Motor neuron (in vitro differentiated cells): ENCODE results near the gene SLC25A47. TPM values are rescaled to one million over a fixed set of nuclear protein-coding genes. Genes with fewer than 3 reads are reported as not detected.

Experiments
- ATAC-seq, 8 experiments: fragments of 200-7000 bp; cut with Tn5 transposase; replicated peaks in 6 of 8; 2 replicates each; pipeline ENCODE4 v1.8.0; 2021; ENCODE audit warnings: mild to moderate bottlenecking in 8 of 8, moderate library complexity in 8 of 8
- H3K27ac ChIP-seq, 2 donors: fragments of 250-450 bp; sonication (Bioruptor Pico); 2 replicates each; pipeline ENCODE4 v1.9.0; 2021; ENCODE audit warnings: antibody characterized with exemption in 2 of 2, mild to moderate bottlenecking in 2 of 2, moderate library complexity in 1 of 2
- H3K4me1 ChIP-seq, 2 donors: fragments of 250-450 bp; sonication (Bioruptor Pico); replicated peaks in 1 of 2; 2 replicates each; pipeline ENCODE4 v1.6.1; 2021; ENCODE audit warnings: antibody characterized with exemption in 2 of 2, mild to moderate bottlenecking in 2 of 2, moderate library complexity in 1 of 2
- H3K4me3 ChIP-seq, 5 donors: fragments of 250-450 bp; sonication (Bioruptor Pico); 2 replicates each; pipeline ENCODE4 v1.9.0; 2021; ENCODE audit warnings: antibody characterized with exemption in 5 of 5, mild to moderate bottlenecking in 5 of 5, moderate library complexity in 4 of 5
- WGBS, 10 experiments: fragments of 450-650 bp; shearing (Covaris generic); methylation state at CpG; one replicate each; pipeline ENCODE4 v1.0.0; 2022; 5-methylcytosine and 5-hydroxymethylcytosine counted together
- in situ Hi-C, 9 experiments: fragments of 400-800 bp; cut with MboI; loops; one replicate each; pipeline ENCODE4 v1.15.0; 2021; ENCODE audit warnings: low sequenced_read_pairs in 9 of 9, low pct_unique_long_range_greater_than_20kb in 2 of 9; ENCODE audit not compliant: unreplicated experiment in 9 of 9
- total RNA-seq, 8 experiments: library from RNA; unstranded; fragments of 300-600 nt; gene quantifications; 2 replicates each; pipeline versions ENCODE4 v1.2.3 to v1.2.4, GENCODE V29; 2022

SLC25A47 gene
- total RNA-seq, 8 experiments from 2014 or later, result 0.05 to 0.52 (median 0.33) TPM; not detected in 2

- peak; percentile 37 to 67 (median 52) for ATAC-seq
- in situ Hi-C loops, result loop anchor here in 2 of 9 experiments (25.0 kb wide), 1 partner anchor 1262 kb away; no protein-coding TSS in a partner anchor
- Histone ChIP-seq H3K4me1 (peaks cover 36 to 46% of the 10 kb centered on the region in 2 donors), H3K4me3 (peak overlapping the region; percentile 52 to 79 (median 72)), H3K27ac (peak overlapping the region; percentile 95 to 96)
- WGBS, 10 experiments, result 0 to 20% (median 6%) methylated on average over 1 to 5 of the region's 17 CpGs; no CpG with 5 or more reads in 2 of the 10 experiments
Observed at GRCh38 chr14:100375266-100375962, 52.3 kb downstream of the SLC25A47 start.

DNA sequence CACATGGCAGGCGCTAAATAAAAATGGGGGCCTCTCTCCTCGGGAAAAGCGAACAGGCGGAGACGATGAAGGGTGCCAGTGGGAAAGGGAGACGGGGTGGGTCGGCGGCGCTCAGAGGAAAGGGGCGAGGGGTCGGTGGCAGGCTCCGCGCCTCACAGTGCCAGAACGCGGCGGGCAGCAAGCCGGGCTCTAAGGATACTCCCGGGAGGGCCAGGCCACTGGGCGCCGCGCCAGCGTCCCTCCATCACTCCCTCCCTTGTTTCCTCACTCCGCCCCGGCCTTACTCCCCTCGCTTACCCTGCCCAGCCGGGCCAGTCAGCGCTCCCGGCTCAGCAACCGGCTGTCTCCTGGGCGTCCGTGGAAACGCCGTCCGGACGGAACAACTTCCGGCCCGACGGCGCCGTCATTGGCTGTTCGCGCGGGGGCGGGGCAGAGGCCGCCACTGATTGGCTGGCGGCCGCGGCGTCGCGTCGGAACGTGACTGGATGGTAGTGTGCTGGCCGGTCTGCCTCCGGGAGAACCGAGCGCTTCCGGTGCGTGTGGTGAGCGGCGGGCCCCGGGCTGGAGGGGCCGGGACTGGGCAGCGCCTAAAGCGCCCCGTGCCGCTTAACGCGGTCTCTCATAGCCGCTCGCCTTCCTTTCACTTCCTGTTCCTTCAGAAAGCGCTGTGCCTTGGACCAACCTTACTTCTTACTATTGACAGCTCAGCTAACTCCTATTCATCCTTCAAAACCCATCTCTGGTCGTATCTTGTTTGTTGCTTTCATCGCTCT, 53.0 kb downstream of the SLC25A47 start, which contains the start of gene WDR25:
Gene WDR25, plus strand, starts transcription at position 523 of the 773 bp plus-strand sequence.
- ATAC-seq, result peak; percentile 46 to 92 (median 88)
- in situ Hi-C loops, result loop anchor here in 2 of 9 experiments (25.0 kb wide), 1 partner anchor 1261 kb away; no protein-coding TSS in a partner anchor
- WGBS, 10 experiments, result 0 to 2% (median 0%) methylated on average over 1 to 18 of the region's 74 CpGs; no CpG with 5 or more reads in 3 of the 10 experiments

DNA sequence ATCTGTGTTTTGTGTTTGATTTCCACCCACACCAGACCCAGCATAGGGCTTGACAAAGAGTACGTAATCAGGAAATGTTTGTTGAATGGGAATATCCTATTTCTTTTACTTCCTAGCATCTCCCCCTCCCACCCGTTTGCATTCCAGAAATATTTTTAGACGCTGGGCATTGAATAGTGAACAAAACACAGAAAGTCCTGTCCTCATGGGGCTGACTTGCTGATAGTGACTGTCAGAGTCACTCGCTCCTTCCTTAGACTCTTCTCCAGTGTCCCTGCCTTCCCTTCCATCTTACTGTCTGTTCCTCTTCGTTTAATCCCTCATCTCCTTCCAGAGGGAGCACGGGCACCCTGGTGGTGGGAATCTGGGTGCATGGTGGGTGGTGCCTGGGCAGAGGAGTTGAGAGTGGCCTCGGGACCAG, 53.6 kb downstream of the SLC25A47 start:
- 0 to 18% (median 1%) methylated on average over 2 to 7 of the region's 7 CpGs; no CpG with 5 or more reads in 2 of the 10 experiments for WGBS, 10 experiments
- H3K27ac ChIP-seq, result peak overlapping the region; percentile 83 to 85
- ATAC-seq, result no peak
- H3K4me1 ChIP-seq, result peaks cover 42 to 44% of the 10 kb centered on the region in 2 donors
- peak overlapping the region; percentile 52 to 79 (median 72) for H3K4me3 ChIP-seq
- in situ Hi-C loops, result loop anchor here in 2 of 9 experiments (25.0 kb wide), 1 partner anchor 1261 kb away; no protein-coding TSS in a partner anchor

More for the DNA sequence above, 53.0 kb downstream of the SLC25A47 start, which contains the start of gene WDR25:
- peaks cover 36 to 46% of the 10 kb centered on the region in 2 donors for H3K4me1 ChIP-seq
- H3K27ac ChIP-seq, result peak within 1 kb of the TSS; percentile 95 to 96
- H3K4me3 ChIP-seq, result peak within 1 kb of the TSS; percentile 52 to 79 (median 72)

Other genes starting within 250 kb of the SLC25A47 start
- gene DEGS2, start 163.7 kb upstream of the SLC25A47 start, total RNA-seq, result 1 to 10 TPM in 1 of 8 experiments, under 1 TPM in 7; 0.25 to 1.3 (median 0.65) TPM
- gene YY1, start 84.2 kb upstream of the SLC25A47 start, total RNA-seq, result 10 to 100 TPM; 23.4 to 58.3 (median 30.4) TPM
- gene SLC25A29, start 16.9 kb upstream of the SLC25A47 start, total RNA-seq, result 10 to 100 TPM in 7 of 8 experiments, 1 to 10 TPM in 1; 7.7 to 56.7 (median 42.8) TPM
- gene WDR25, start 53.1 kb downstream of the SLC25A47 start, total RNA-seq, result 10 to 100 TPM; 11.0 to 31.1 (median 16.9) TPM